Measurements from ENCODE around the gene HNRNPF. TPM values are rescaled to one million over a fixed set of nuclear protein-coding genes. Genes with fewer than 3 reads are reported as not detected.

HNRNPF gene
- total and polyA plus RNA-seq, 2 of the 8 experiments (the other 6 are each of a cell fraction or from before 2014, with no cell fraction given) = 209 to 389 TPM

DNA sequence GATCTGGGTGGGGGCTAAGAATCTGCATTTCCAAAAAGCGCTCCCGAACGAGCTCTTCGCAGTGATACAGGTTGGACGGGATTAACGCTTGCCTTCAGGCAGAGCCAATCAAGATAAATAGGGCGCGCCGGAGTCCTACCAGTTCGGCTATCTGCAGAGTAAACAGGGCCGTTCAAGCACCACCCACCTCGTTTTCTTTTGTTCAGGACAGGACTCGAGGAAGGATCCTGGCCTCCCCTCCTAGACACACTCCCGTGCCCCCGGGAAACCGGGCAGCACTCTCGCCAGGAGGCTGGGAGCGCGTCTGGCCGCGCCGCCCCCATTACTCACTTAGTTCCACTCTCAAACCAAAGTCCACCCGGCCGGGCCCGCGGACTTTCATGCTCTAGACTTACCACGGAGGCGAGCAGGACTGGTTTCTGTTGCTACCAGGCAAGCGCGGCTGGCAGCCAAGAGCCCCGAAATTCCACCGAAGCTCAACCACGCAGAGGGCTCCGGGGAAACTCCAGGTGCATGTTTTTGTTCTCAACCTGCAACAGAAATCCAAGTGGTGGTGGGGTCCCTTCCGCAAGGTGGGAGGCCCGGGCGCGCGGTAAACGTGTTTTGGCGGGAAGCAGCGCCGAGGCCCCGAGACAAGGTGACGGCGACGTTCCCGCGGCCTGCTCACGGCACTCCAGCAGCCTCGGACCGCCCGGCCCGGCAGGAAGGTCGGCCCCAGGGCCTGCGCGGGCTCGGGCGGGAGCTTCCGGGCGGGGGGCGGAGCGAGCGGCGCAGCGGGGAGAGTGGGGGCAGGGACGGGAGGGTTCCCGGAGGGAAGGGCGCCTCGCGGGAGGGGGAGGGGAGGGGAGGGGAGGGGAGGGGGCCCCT, 12.7 kb downstream of the HNRNPF start (continued):
- TF ChIP-seq, protein P1, sequence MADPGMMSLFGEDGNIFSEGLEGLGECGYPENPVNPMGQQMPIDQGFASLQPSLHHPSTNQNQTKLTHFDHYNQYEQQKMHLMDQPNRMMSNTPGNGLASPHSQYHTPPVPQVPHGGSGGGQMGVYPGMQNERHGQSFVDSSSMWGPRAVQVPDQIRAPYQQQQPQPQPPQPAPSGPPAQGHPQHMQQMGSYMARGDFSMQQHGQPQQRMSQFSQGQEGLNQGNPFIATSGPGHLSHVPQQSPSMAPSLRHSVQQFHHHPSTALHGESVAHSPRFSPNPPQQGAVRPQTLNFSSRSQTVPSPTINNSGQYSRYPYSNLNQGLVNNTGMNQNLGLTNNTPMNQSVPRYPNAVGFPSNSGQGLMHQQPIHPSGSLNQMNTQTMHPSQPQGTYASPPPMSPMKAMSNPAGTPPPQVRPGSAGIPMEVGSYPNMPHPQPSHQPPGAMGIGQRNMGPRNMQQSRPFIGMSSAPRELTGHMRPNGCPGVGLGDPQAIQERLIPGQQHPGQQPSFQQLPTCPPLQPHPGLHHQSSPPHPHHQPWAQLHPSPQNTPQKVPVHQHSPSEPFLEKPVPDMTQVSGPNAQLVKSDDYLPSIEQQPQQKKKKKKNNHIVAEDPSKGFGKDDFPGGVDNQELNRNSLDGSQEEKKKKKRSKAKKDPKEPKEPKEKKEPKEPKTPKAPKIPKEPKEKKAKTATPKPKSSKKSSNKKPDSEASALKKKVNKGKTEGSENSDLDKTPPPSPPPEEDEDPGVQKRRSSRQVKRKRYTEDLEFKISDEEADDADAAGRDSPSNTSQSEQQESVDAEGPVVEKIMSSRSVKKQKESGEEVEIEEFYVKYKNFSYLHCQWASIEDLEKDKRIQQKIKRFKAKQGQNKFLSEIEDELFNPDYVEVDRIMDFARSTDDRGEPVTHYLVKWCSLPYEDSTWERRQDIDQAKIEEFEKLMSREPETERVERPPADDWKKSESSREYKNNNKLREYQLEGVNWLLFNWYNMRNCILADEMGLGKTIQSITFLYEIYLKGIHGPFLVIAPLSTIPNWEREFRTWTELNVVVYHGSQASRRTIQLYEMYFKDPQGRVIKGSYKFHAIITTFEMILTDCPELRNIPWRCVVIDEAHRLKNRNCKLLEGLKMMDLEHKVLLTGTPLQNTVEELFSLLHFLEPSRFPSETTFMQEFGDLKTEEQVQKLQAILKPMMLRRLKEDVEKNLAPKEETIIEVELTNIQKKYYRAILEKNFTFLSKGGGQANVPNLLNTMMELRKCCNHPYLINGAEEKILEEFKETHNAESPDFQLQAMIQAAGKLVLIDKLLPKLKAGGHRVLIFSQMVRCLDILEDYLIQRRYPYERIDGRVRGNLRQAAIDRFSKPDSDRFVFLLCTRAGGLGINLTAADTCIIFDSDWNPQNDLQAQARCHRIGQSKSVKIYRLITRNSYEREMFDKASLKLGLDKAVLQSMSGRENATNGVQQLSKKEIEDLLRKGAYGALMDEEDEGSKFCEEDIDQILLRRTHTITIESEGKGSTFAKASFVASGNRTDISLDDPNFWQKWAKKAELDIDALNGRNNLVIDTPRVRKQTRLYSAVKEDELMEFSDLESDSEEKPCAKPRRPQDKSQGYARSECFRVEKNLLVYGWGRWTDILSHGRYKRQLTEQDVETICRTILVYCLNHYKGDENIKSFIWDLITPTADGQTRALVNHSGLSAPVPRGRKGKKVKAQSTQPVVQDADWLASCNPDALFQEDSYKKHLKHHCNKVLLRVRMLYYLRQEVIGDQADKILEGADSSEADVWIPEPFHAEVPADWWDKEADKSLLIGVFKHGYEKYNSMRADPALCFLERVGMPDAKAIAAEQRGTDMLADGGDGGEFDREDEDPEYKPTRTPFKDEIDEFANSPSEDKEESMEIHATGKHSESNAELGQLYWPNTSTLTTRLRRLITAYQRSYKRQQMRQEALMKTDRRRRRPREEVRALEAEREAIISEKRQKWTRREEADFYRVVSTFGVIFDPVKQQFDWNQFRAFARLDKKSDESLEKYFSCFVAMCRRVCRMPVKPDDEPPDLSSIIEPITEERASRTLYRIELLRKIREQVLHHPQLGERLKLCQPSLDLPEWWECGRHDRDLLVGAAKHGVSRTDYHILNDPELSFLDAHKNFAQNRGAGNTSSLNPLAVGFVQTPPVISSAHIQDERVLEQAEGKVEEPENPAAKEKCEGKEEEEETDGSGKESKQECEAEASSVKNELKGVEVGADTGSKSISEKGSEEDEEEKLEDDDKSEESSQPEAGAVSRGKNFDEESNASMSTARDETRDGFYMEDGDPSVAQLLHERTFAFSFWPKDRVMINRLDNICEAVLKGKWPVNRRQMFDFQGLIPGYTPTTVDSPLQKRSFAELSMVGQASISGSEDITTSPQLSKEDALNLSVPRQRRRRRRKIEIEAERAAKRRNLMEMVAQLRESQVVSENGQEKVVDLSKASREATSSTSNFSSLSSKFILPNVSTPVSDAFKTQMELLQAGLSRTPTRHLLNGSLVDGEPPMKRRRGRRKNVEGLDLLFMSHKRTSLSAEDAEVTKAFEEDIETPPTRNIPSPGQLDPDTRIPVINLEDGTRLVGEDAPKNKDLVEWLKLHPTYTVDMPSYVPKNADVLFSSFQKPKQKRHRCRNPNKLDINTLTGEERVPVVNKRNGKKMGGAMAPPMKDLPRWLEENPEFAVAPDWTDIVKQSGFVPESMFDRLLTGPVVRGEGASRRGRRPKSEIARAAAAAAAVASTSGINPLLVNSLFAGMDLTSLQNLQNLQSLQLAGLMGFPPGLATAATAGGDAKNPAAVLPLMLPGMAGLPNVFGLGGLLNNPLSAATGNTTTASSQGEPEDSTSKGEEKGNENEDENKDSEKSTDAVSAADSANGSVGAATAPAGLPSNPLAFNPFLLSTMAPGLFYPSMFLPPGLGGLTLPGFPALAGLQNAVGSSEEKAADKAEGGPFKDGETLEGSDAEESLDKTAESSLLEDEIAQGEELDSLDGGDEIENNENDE (IDR thresholded peaks at IDR 0.05; ENCODE audit: insufficient replicate concordance, low read length) = no peak
- TF ChIP-seq SIN3A (conservative IDR thresholded peaks at IDR 0.05 in 1 of 2, IDR thresholded peaks at IDR 0.05 in 1 of 2; ENCODE audit: low read depth in 1 of 2, low read length in 2 of 2) = no peak; a peak in 1 of 4 replicates
- no peak for TF ChIP-seq ASH2L (IDR thresholded peaks at IDR 0.05; ENCODE audit: low read length)
- TF ChIP-seq SP1 (IDR thresholded peaks at IDR 0.05; ENCODE audit: low read depth, low read length) = 0 out of 2 replicates have a peak, but pooled peaks have one; percentile 3
- no peak for TF ChIP-seq KDM5A (IDR thresholded peaks at IDR 0.05; ENCODE audit: low read length)
- no peak for TF ChIP-seq EZH2 (IDR thresholded peaks at IDR 0.05; ENCODE audit: low read depth, low read length, severe bottlenecking)
- TF ChIP-seq, protein P2, sequence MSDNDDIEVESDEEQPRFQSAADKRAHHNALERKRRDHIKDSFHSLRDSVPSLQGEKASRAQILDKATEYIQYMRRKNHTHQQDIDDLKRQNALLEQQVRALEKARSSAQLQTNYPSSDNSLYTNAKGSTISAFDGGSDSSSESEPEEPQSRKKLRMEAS (IDR thresholded peaks at IDR 0.05) = peak; percentile 70
- no peak for TF ChIP-seq JUND (IDR thresholded peaks at IDR 0.05; ENCODE audit: low read length)
- TF ChIP-seq PHF8 (conservative IDR thresholded peaks at IDR 0.05; ENCODE audit: low read depth, low read length) = peak; percentile 29

Data from H1 (cell line).